ENCODE measurements around the gene PRC1. TPM values are rescaled to one million over a fixed set of nuclear protein-coding genes. Genes with fewer than 3 reads are reported as not detected.
A peak's percentile ranks its signal among the peaks of the same experiment; 100 is the strongest.

The PRC1 gene
- total and polyA plus RNA-seq, 2 donors (not counting 1 experiment from before 2014, with no cell fraction given), result 9.4 to 11.6 TPM

GRCh38 chr15:90957031-90957790 is 37.1 kb downstream of the PRC1 start:
- POLR2A ChIA-PET, result interaction anchor here (0.6 to 1.6 kb wide), 3 partner anchors 16 to 76 kb away, joined by 3 to 9 read pairs (median 3); no protein-coding TSS in a partner anchor
- ATAC-seq (ENCODE audit: low read depth), result no peak
- Mint-ChIP-seq H3K27me3 (no peaks in the 10 kb centered on the region), H3K27ac (peak overlapping the region; percentile 56), H3K4me3 (peak overlapping the region; percentile 90), H3K9me3 (ENCODE audit: insufficient read depth) (no peaks in the 10 kb centered on the region), H3K4me1 (peaks cover 21% of the 10 kb centered on the region)
- peak overlapping the region; percentile 89 for H3K4me2 ChIP-seq (replicated peaks; ENCODE audit: low read depth, low read length, poor library complexity, severe bottlenecking)
- intact Hi-C loops (cut with micrococcal nuclease), result loop anchor here (2.0 to 5.0 kb wide), 2 partner anchors 65 to 314 kb away; partner anchors contain the start of gene VPS33B
- H2AFZ ChIP-seq (ENCODE audit: insufficient read depth, low read depth, low read length, poor library complexity, severe bottlenecking), result peak overlapping the region; percentile 56
- H3K4me1 ChIP-seq (ENCODE audit: control insufficient read depth in 2 of 2, insufficient read depth in 2 of 2, low read length in 2 of 2), result peaks cover 16 to 24% of the 10 kb centered on the region in 2 donors
- peak overlapping the region; percentile 44 for H3K9ac ChIP-seq (ENCODE audit: low read length)
- CTCF ChIA-PET, result interaction anchor here (0.5 to 8.7 kb wide), 28 partner anchors 9 to 316 kb away, joined by 3 to 118 read pairs (median 5); partner anchors contain the start of genes HDDC3, MAN2A2, UNC45A and VPS33B
- TF ChIP-seq CTCF (IDR thresholded peaks at IDR 0.05) (no peak), EZH2 (IDR thresholded peaks at IDR 0.05; ENCODE audit: borderline replicate concordance, insufficient read depth, low read depth, low read length, poor library complexity, severe bottlenecking) (no peak)
- H3K9me3 ChIP-seq (ENCODE audit: control extremely low read depth in 1 of 3, control insufficient read depth in 2 of 3, insufficient read depth in 1 of 3, low read length in 2 of 3), result no peaks in the 10 kb centered on the region
- no peak overlapping the region for H3K27ac ChIP-seq (ENCODE audit: low read length in 2 of 2)
- H3K4me3 ChIP-seq (ENCODE audit: control extremely low read depth in 1 of 5, extremely low read depth in 1 of 5, insufficient read depth in 1 of 5, low read depth in 2 of 5, low read length in 4 of 5), result peak overlapping the region in 4 of 5 experiments; percentile 31 to 53 (median 46)
- H3K36me3 ChIP-seq (replicated peaks in 1 of 2; ENCODE audit: control extremely low read depth in 1 of 2, control insufficient read depth in 1 of 2, extremely low read depth in 1 of 2, insufficient read depth in 2 of 2, low read length in 1 of 2), result peaks cover 0 to 25% of the 10 kb centered on the region in 2 experiments
- no peak for DNase-seq
- no peaks in the 10 kb centered on the region for H3K27me3 ChIP-seq (replicated peaks in 1 of 4; ENCODE audit: control extremely low read depth in 1 of 4, control insufficient read depth in 3 of 4, insufficient read depth in 4 of 4, low read length in 3 of 4)
- WGBS (ENCODE audit: insufficient coverage), result 76% methylated on average over 55 of the region's 63 CpGs
- peaks cover 13% of the 10 kb centered on the region for H3K79me2 ChIP-seq (ENCODE audit: control insufficient read depth, insufficient read depth, low read length)
- peaks cover 12% of the 10 kb centered on the region for H4K20me1 ChIP-seq (ENCODE audit: control insufficient read depth, insufficient read depth, low read length, poor library complexity, severe bottlenecking)
